ENCODE results near the gene ICAM3. TPM values are rescaled to one million over a fixed set of nuclear protein-coding genes. Genes with fewer than 3 reads are reported as not detected.

ICAM3 gene
- total and polyA plus RNA-seq, 4 donors, result 8.1 to 56.1 (median 18.8) TPM

- no peak for DNase-seq
- Histone ChIP-seq H3K4me1 (ENCODE audit: control insufficient read depth in 5 of 5, insufficient read depth in 5 of 5, low read length in 5 of 5) (peaks cover 0 to 12% (median 7%) of the 10 kb centered on the region in 5 donors), H3K27me3 (ENCODE audit: control insufficient read depth in 3 of 3, insufficient read depth in 3 of 3, low read length in 2 of 3) (no peaks in the 10 kb centered on the region), H3K27ac (ENCODE audit: low read depth in 1 of 2, low read length in 1 of 2) (no peak overlapping the region), H3K36me3 (ENCODE audit: control insufficient read depth in 4 of 4, insufficient read depth in 4 of 4, low read length in 4 of 4) (peaks cover 5 to 48% (median 31%) of the 10 kb centered on the region in 4 donors), H3K9ac (ENCODE audit: insufficient read depth in 1 of 2, low read length in 2 of 2) (no peak overlapping the region), H3K4me3 (no peak overlapping the region), H3K9me3 (ENCODE audit: control insufficient read depth in 4 of 4, insufficient read depth in 3 of 4, low read length in 3 of 4) (no peaks in the 10 kb centered on the region)
- TF ChIP-seq CTCF (IDR thresholded peaks at IDR 0.05; ENCODE audit: control extremely low read depth, extremely low read depth), result no peak
- 96 to 97% methylated on average over 41 of the region's 41 CpGs for WGBS, 2 donors
- no peak for ATAC-seq (ENCODE audit: insufficient read depth, low FRiP score)
Observed at GRCh38 chr19:10328558-10329429, 10.6 kb downstream of the ICAM3 start.

GRCh38 chr19:10327793-10328192 lies 11.6 kb downstream of the ICAM3 start:
- DNase-seq, result no peak
- Histone ChIP-seq H3K36me3 (ENCODE audit: control insufficient read depth in 4 of 4, insufficient read depth in 4 of 4, low read length in 4 of 4) (peaks cover 5 to 58% (median 32%) of the 10 kb centered on the region in 4 donors), H3K27ac (ENCODE audit: low read depth in 1 of 2, low read length in 1 of 2) (no peak overlapping the region), H3K9ac (ENCODE audit: insufficient read depth in 1 of 2, low read length in 2 of 2) (no peak overlapping the region), H3K9me3 (ENCODE audit: control insufficient read depth in 4 of 4, insufficient read depth in 3 of 4, low read length in 3 of 4) (no peaks in the 10 kb centered on the region), H3K4me1 (ENCODE audit: control insufficient read depth in 5 of 5, insufficient read depth in 5 of 5, low read length in 5 of 5) (peaks cover 0 to 9% (median 7%) of the 10 kb centered on the region in 5 donors), H3K27me3 (ENCODE audit: control insufficient read depth in 3 of 3, insufficient read depth in 3 of 3, low read length in 2 of 3) (no peaks in the 10 kb centered on the region), H3K4me3 (no peak overlapping the region)
- 89 to 97% methylated on average over 7 of the region's 7 CpGs for WGBS, 2 donors
- ATAC-seq (ENCODE audit: insufficient read depth, low FRiP score), result no peak
- no peak for TF ChIP-seq CTCF (IDR thresholded peaks at IDR 0.05; ENCODE audit: control extremely low read depth, extremely low read depth)

GRCh38 chr19:10325732-10326131 lies 13.7 kb downstream of the ICAM3 start:
- H3K4me3 ChIP-seq, result no peak overlapping the region
- TF ChIP-seq CTCF (IDR thresholded peaks at IDR 0.05; ENCODE audit: control extremely low read depth, extremely low read depth), result no peak
- no peak overlapping the region for H3K9ac ChIP-seq (ENCODE audit: insufficient read depth in 1 of 2, low read length in 2 of 2)
- H3K4me1 ChIP-seq (ENCODE audit: control insufficient read depth in 5 of 5, insufficient read depth in 5 of 5, low read length in 5 of 5), result no peaks in the 10 kb centered on the region
- DNase-seq (no peak), ATAC-seq (ENCODE audit: insufficient read depth, low FRiP score) (no peak)
- no peaks in the 10 kb centered on the region for H3K27me3 ChIP-seq (ENCODE audit: control insufficient read depth in 3 of 3, insufficient read depth in 3 of 3, low read length in 2 of 3)
- H3K27ac ChIP-seq (ENCODE audit: low read depth in 1 of 2, low read length in 1 of 2), result no peak overlapping the region
- peaks cover 8 to 78% (median 41%) of the 10 kb centered on the region in 4 donors for H3K36me3 ChIP-seq (ENCODE audit: control insufficient read depth in 4 of 4, insufficient read depth in 4 of 4, low read length in 4 of 4)
- H3K9me3 ChIP-seq (ENCODE audit: control insufficient read depth in 4 of 4, insufficient read depth in 3 of 4, low read length in 3 of 4), result no peaks in the 10 kb centered on the region
- WGBS, 2 donors, result 95 to 96% methylated on average over 8 of the region's 8 CpGs

Data from lung (tissue), 12 donors.